ENCODE results near the gene SYT1.

The SYT1 gene

GRCh38 chr12:79454338-79454843 is 589.8 kb downstream of the SYT1 start:
- no peak for DNase-seq

DNA sequence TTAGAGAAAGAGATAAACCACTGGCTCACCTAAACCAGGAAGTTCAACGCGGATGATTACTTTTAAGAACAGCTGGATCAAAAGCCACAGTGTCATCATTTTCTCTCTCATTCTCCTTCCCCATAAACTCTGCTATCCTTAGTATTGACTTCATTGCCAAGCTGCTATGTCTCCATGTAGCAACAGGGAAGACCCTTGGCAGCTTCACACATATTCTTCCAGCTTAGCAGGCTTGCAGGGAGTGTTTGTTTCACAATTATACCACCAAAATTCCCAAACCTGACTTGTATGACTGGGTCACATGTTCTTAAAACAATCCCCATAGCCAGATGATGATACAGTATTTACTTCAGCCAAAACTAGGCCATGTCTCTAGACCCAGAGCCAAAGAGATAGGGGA is 590.7 kb downstream of the SYT1 start:
- DNase-seq = no peak

DNA sequence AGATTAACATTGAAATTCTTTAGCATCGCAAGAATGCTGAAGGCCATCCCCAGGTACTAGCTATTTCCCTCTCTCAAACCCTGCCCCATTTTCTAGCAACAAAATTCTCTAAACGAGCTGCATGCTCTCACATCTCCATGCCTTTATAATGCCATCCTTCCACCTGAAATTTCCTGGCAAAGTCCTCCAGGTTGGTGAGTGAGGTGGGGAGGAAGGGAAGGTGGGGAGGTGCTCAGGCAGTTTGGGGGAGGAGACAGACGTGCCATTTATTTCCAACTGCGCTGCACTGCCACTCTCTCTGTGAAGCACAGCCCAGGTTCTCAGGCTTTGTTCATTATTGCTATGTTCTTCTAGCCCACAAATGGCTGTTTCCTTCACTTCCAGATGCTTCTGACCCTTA is 617.7 kb downstream of the SYT1 start:
- DNase-seq = no peak

GRCh38 chr12:79482921-79483320 is 618.3 kb downstream of the SYT1 start:
- no peak for DNase-seq

- no peak for DNase-seq
Observed at GRCh38 chr12:79486154-79486553, 621.6 kb downstream of the SYT1 start.

- no peak for DNase-seq
Observed at GRCh38 chr12:79487386-79488110, 623.0 kb downstream of the SYT1 start.

All from hippocampal formation (tissue), 2 donors.